AG04449 (cell line): ENCODE measurements around the gene SEPSECS.

Source experiments
- CTCF ChIA-PET: fragments of 350-600 bp; formaldehyde crosslinking; extraction: SDS; loops from one replicate; lab custom pipeline; 2021; ENCODE audit warnings: antibody characterized with exemption; lab: Yijun Ruan, JAX
- POLR2A ChIA-PET: fragments of 400-600, 350-600 bp; formaldehyde crosslinking; extraction: SDS; loops from one replicate; lab custom pipeline; 2020; ENCODE audit warnings: antibody characterized with exemption, inconsistent platforms; lab: Yijun Ruan, JAX
- DNase-seq: peaks from one replicate; pipeline ENCODE4 v3.0.0-alpha.2; 2010; ENCODE audit warnings: low read depth, low spot score
- H3K4me3 ChIP-seq: 2 replicates; pipeline ENCODE4 v1.5.1; 2011; ENCODE audit warnings: low read depth, mild to moderate bottlenecking, control low read depth, low read length
- TF ChIP-seq, protein P1 (sequence below): IDR thresholded peaks from one replicate; pipeline ENCODE4 v1.5.1; 2011; ENCODE audit warnings: mild to moderate bottlenecking, moderate library complexity, low read length, control low read depth, inconsistent platforms; ENCODE audit not compliant: insufficient read depth; ENCODE audit errors: missing control alignments

Gene SEPSECS

GRCh38 chr4:25182937-25183336 is 22.7 kb upstream of the SEPSECS start:
- DNase-seq = no peak
- TF ChIP-seq, protein P1, sequence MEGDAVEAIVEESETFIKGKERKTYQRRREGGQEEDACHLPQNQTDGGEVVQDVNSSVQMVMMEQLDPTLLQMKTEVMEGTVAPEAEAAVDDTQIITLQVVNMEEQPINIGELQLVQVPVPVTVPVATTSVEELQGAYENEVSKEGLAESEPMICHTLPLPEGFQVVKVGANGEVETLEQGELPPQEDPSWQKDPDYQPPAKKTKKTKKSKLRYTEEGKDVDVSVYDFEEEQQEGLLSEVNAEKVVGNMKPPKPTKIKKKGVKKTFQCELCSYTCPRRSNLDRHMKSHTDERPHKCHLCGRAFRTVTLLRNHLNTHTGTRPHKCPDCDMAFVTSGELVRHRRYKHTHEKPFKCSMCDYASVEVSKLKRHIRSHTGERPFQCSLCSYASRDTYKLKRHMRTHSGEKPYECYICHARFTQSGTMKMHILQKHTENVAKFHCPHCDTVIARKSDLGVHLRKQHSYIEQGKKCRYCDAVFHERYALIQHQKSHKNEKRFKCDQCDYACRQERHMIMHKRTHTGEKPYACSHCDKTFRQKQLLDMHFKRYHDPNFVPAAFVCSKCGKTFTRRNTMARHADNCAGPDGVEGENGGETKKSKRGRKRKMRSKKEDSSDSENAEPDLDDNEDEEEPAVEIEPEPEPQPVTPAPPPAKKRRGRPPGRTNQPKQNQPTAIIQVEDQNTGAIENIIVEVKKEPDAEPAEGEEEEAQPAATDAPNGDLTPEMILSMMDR = no peak
- ChIA-PET POLR2A (no interaction called here), CTCF (interaction anchor here (0.7 to 0.9 kb wide), 4 partner anchors 9 to 183 kb away, joined by 3 read pairs; no protein-coding TSS in a partner anchor)
- H3K4me3 ChIP-seq = no peak overlapping the region

DNA sequence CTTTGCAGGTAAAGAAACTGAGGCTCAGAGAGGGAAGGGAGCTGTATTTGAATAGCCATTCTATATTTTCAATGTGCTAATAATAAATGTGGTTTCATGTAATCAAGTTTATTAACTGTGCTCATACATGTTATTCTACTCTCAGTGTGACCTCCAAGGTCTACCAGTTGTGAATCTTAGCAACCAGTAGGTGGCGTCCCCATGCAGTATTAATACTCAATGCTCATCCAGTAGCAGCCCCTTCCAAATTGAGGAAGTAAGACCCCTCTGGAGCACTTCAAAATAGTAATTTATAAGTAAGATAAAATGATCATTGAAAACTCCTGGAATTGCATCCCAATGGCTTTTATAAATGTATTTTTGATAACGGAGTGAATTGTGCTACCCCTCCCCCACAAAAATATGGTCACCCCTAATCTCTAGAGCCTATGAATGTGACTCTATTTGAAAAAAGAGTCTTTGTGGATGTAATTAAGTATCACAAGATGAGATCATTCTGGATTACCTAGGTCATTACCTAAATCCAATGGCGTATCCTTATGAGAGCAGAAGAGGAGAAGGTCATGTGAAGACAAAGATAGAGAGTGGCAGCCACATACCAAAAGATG is 20.4 kb upstream of the SEPSECS start:
- ChIA-PET CTCF (interaction anchor here (0.7 to 5.8 kb wide), 12 partner anchors 12 to 187 kb away, joined by 3 to 81 read pairs (median 4); partner anchors contain the start of gene ZCCHC4), POLR2A (no interaction called here)
- no peak for DNase-seq
- TF ChIP-seq, protein P1 = peak; percentile 56
- no peak overlapping the region for H3K4me3 ChIP-seq

DNA sequence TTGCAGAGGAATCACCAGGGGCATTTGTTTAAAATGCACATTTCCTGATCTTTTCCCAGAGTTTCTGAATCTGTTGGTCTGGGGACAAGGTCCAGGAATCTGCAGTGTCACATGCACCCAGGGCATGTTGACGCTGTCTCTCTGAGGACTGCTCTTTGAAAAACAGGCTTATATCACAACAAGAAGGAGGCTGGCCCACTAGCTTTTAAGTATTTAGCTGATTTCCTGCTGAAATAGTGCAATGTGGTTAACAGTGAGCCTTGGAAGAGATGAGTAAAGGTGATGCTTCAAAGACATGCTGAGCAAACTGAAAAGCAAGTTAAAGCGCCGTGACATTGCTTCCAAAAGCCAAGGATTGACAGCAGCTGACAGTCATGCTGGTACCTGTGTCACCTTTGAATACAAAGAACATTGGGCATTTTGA is 18.6 kb upstream of the SEPSECS start:
- CTCF ChIA-PET = interaction anchor here (1.1 to 5.8 kb wide), 4 partner anchors 9 to 188 kb away, joined by 3 to 81 read pairs (median 8); partner anchors contain the start of gene ZCCHC4

GRCh38 chr4:25177147-25177546 is 16.9 kb upstream of the SEPSECS start:
- H3K4me3 ChIP-seq = no peak overlapping the region
- CTCF ChIA-PET = interaction anchor here (0.8 to 5.8 kb wide), 2 partner anchors 33 to 190 kb away, joined by 3 to 81 read pairs; no protein-coding TSS in a partner anchor
- TF ChIP-seq, protein P1 = no peak
- DNase-seq = no peak
- POLR2A ChIA-PET = no interaction called here

More for the DNA sequence above, 18.6 kb upstream of the SEPSECS start:
- POLR2A ChIA-PET = no interaction called here
- DNase-seq = no peak
- TF ChIP-seq, protein P1 = no peak
- H3K4me3 ChIP-seq = no peak overlapping the region

DNA sequence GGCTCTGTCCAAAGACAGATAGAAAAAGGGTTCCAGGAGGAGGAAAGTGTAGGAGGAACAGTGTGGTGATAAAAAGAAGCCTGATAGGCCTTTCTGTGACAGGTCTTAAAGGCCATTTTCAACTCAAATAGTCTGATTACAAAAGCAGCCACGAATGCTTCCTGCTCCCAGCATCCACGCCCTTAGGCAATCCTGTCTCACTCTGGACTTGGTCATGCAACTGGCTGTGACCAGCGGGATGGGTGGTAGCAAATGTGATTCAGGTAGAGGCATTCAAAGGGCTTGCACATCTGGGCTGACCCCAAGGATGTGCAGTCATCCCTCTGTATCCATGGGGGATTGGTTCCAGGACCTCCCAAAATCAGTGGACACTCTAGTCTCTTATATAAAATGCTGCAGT is 14.4 kb upstream of the SEPSECS start:
- CTCF ChIA-PET = interaction anchor here (1.3 kb wide), 1 partner anchor 193 kb away, joined by 3 read pairs; no protein-coding TSS in a partner anchor
- POLR2A ChIA-PET = no interaction called here
- no peak overlapping the region for H3K4me3 ChIP-seq
- no peak for DNase-seq
- TF ChIP-seq, protein P1 = no peak

- POLR2A ChIA-PET = interaction anchor here (0.6 to 0.9 kb wide), 3 partner anchors 13 to 139 kb away, joined by 3 to 8 read pairs (median 4); partner anchors contain the start of genes SEPSECS and ZCCHC4
- TF ChIP-seq, protein P1 = no peak
- DNase-seq = peak; percentile 98
- H3K4me3 ChIP-seq = no peak overlapping the region
- CTCF ChIA-PET = interaction anchor here (1.2 to 3.4 kb wide), 5 partner anchors 11 to 194 kb away, joined by 3 to 16 read pairs (median 4); partner anchors contain the start of gene ZCCHC4
These were observed 13.0 kb upstream of the SEPSECS start for GRCh38 chr4:25172961-25173915.
